ENCODE results near the gene PRKCE. TPM values are rescaled to one million over a fixed set of nuclear protein-coding genes. Genes with fewer than 3 reads are reported as not detected.

Gene PRKCE
- total RNA-seq, 2 experiments from 2014 or later, result 17.0 to 42.1 TPM

- ChIA-PET CTCF (ENCODE audit: unreplicated experiment) (no interaction called here), POLR2A (no interaction called here)
- H2AFZ ChIP-seq (ENCODE audit: low read length), result no peak overlapping the region
- TF ChIP-seq CTCF (conservative IDR thresholded peaks at IDR 0.05; ENCODE audit: low read length), result no peak
- TF ChIP-seq EZH2phosphoT487 (IDR thresholded peaks at IDR 0.05; ENCODE audit: borderline replicate concordance, low read depth, low read length), result no peak
- no TSS peak for BruUV-seq (replicated peaks)
- no peaks in the 10 kb centered on the region for H4K20me1 ChIP-seq (ENCODE audit: insufficient read depth, low read length)
- no peak overlapping the region for H3K4me3 ChIP-seq (ENCODE audit: low read depth, low read length, poor library complexity, severe bottlenecking)
- intact Hi-C loops (cut with micrococcal nuclease; ENCODE audit: unreplicated experiment), result no loop called here
- no peak overlapping the region for H3K4me2 ChIP-seq (ENCODE audit: low read length)
- H3K27ac ChIP-seq (ENCODE audit: low read depth, low read length, poor library complexity, severe bottlenecking), result no peak overlapping the region
- H3K4me1 ChIP-seq (ENCODE audit: insufficient read depth, low read length, poor library complexity, severe bottlenecking), result no peaks in the 10 kb centered on the region
- DNase-seq (ENCODE audit: low spot score), result no peak
- no peaks in the 10 kb centered on the region for H3K36me3 ChIP-seq (ENCODE audit: insufficient read depth, low read length)
- H3K9me3 ChIP-seq (ENCODE audit: low read length), result no peaks in the 10 kb centered on the region
- no peaks in the 10 kb centered on the region for H3K9me2 ChIP-seq (ENCODE audit: insufficient read depth, low read length)
- no peaks in the 10 kb centered on the region for H3K79me2 ChIP-seq (ENCODE audit: insufficient read depth, low read depth, low read length)
These were observed 20.7 kb downstream of the PRKCE start for GRCh38 chr2:45672138-45672537.

- Histone ChIP-seq H2AFZ (ENCODE audit: low read length) (no peak overlapping the region), H3K4me1 (ENCODE audit: insufficient read depth, low read length, poor library complexity, severe bottlenecking) (no peaks in the 10 kb centered on the region), H3K4me2 (ENCODE audit: low read length) (no peak overlapping the region), H3K79me2 (ENCODE audit: insufficient read depth, low read depth, low read length) (no peaks in the 10 kb centered on the region), H3K9me3 (ENCODE audit: low read length) (no peaks in the 10 kb centered on the region), H3K36me3 (ENCODE audit: insufficient read depth, low read length) (no peaks in the 10 kb centered on the region), H3K9me2 (ENCODE audit: insufficient read depth, low read length) (no peaks in the 10 kb centered on the region), H4K20me1 (ENCODE audit: insufficient read depth, low read length) (no peaks in the 10 kb centered on the region), H3K4me3 (ENCODE audit: low read depth, low read length, poor library complexity, severe bottlenecking) (no peak overlapping the region), H3K27ac (ENCODE audit: low read depth, low read length, poor library complexity, severe bottlenecking) (no peak overlapping the region)
- BruUV-seq (replicated peaks), result no TSS peak
- ChIA-PET POLR2A (interaction anchor here (0.6 to 0.8 kb wide), 2 partner anchors 9 to 897 kb away, joined by 3 to 4 read pairs; no protein-coding TSS in a partner anchor), CTCF (ENCODE audit: unreplicated experiment) (no interaction called here)
- no peak for TF ChIP-seq EZH2phosphoT487 (IDR thresholded peaks at IDR 0.05; ENCODE audit: borderline replicate concordance, low read depth, low read length)
- no peak for TF ChIP-seq CTCF (conservative IDR thresholded peaks at IDR 0.05; ENCODE audit: low read length)
- DNase-seq (ENCODE audit: low spot score), result no peak
- intact Hi-C loops (cut with micrococcal nuclease; ENCODE audit: unreplicated experiment), result no loop called here
These were observed 22.8 kb downstream of the PRKCE start for GRCh38 chr2:45674035-45674816.

GRCh38 chr2:45675263-45675812 lies 23.9 kb downstream of the PRKCE start:
- H3K4me2 ChIP-seq (ENCODE audit: low read length), result no peak overlapping the region
- ChIA-PET CTCF (ENCODE audit: unreplicated experiment) (no interaction called here), POLR2A (interaction anchor here (0.9 kb wide), 1 partner anchor 11 kb away, joined by 5 read pairs; no protein-coding TSS in a partner anchor)
- BruUV-seq (replicated peaks), result no TSS peak
- intact Hi-C loops (cut with micrococcal nuclease; ENCODE audit: unreplicated experiment), result no loop called here
- H3K36me3 ChIP-seq (ENCODE audit: insufficient read depth, low read length), result no peaks in the 10 kb centered on the region
- no peaks in the 10 kb centered on the region for H3K9me3 ChIP-seq (ENCODE audit: low read length)
- TF ChIP-seq EZH2phosphoT487 (IDR thresholded peaks at IDR 0.05; ENCODE audit: borderline replicate concordance, low read depth, low read length) (no peak), CTCF (conservative IDR thresholded peaks at IDR 0.05; ENCODE audit: low read length) (no peak)
- H3K4me3 ChIP-seq (ENCODE audit: low read depth, low read length, poor library complexity, severe bottlenecking), result no peak overlapping the region
- H3K79me2 ChIP-seq (ENCODE audit: insufficient read depth, low read depth, low read length), result no peaks in the 10 kb centered on the region
- no peaks in the 10 kb centered on the region for H4K20me1 ChIP-seq (ENCODE audit: insufficient read depth, low read length)
- H2AFZ ChIP-seq (ENCODE audit: low read length), result no peak overlapping the region
- no peak overlapping the region for H3K27ac ChIP-seq (ENCODE audit: low read depth, low read length, poor library complexity, severe bottlenecking)
- H3K9me2 ChIP-seq (ENCODE audit: insufficient read depth, low read length), result no peaks in the 10 kb centered on the region
- no peak for DNase-seq (ENCODE audit: low spot score)
- H3K4me1 ChIP-seq (ENCODE audit: insufficient read depth, low read length, poor library complexity, severe bottlenecking), result no peaks in the 10 kb centered on the region

Data from OCI-LY7 (cell line).